Panc1 (cell line): ENCODE data around the gene PTGER4. TPM values are rescaled to one million over a fixed set of nuclear protein-coding genes. Genes with fewer than 3 reads are reported as not detected.

Experiments used
- ATAC-seq: fragments of 200-7000 bp; cut with Tn5 transposase; 2 replicates; pipeline ENCODE4 v1.9.1; 2020; ENCODE audit warnings: mild to moderate bottlenecking, moderate library complexity
- BruUV-seq: library from RNA; stranded (reverse); fragments of 400-500 nt; replicated peaks from 2 replicates; lab custom pipeline; 2021; lab: Mats Ljungman, UMichigan
- CTCF ChIA-PET: fragments of 300-600 bp; sonication (Branson Sonifier 250); formaldehyde crosslinking; loops from one replicate; lab custom pipeline; 2022; ENCODE audit warnings: antibody characterized with exemption; lab: Charles Lee
- POLR2A ChIA-PET: fragments of 300-600 bp; sonication (Branson Sonifier 250); formaldehyde crosslinking; loops from one replicate; lab custom pipeline; 2022; ENCODE audit warnings: antibody characterized with exemption; lab: Charles Lee
- DNase-seq: peaks from one replicate; pipeline ENCODE4 v3.0.0-alpha.2; 2010; ENCODE audit warnings: low read depth, low spot score
- H3K27ac ChIP-seq: 2 replicates; pipeline ENCODE4 v1.5.1; 2011; ENCODE audit warnings: mild to moderate bottlenecking, low read length, inconsistent platforms
- H3K27me3 ChIP-seq: fragments of 200-500 bp; sonication (Bioruptor generic); 2 replicates; pipeline ENCODE4 v1.6.0; 2014; ENCODE audit warnings: low read length, inconsistent platforms; ENCODE audit not compliant: control insufficient read depth, insufficient read depth
- H3K36me3 ChIP-seq: fragments of 200-500 bp; sonication (Bioruptor generic); 2 replicates; pipeline ENCODE4 v1.5.1; 2014; ENCODE audit warnings: inconsistent platforms, mild to moderate bottlenecking, low read length, moderate library complexity; ENCODE audit not compliant: control insufficient read depth, insufficient read depth
- H3K4me1 ChIP-seq: 2 replicates; pipeline ENCODE4 v1.5.1; 2011; ENCODE audit warnings: inconsistent platforms, mild to moderate bottlenecking, low read length, moderate library complexity; ENCODE audit not compliant: control insufficient read depth, insufficient read depth
- H3K4me3 ChIP-seq, 2 experiments: 2 replicates each; pipeline ENCODE4 v1.5.1; 2011 to 2012; ENCODE audit warnings: low read depth in 2 of 2, low read length in 2 of 2, mild to moderate bottlenecking in 2 of 2, inconsistent platforms in 1 of 2, moderate library complexity in 1 of 2
- H3K9me3 ChIP-seq: fragments of 200-500 bp; sonication (Bioruptor generic); 2 replicates; pipeline ENCODE4 v1.5.1; 2014; ENCODE audit warnings: low read depth, mild to moderate bottlenecking, inconsistent platforms, low read length, moderate library complexity; ENCODE audit not compliant: control insufficient read depth, insufficient read depth
- CTCF ChIP-seq: fragments of 450-650 bp; IDR thresholded peaks from 2 replicates; pipeline ENCODE4 v1.5.1; 2017; ENCODE audit warnings: mild to moderate bottlenecking
- POLR2AphosphoS5 ChIP-seq: IDR thresholded peaks from 2 replicates; pipeline ENCODE4 v1.6.1; 2012; ENCODE audit warnings: mild to moderate bottlenecking, low read depth, low read length, moderate library complexity
- REST ChIP-seq, 2 experiments: IDR thresholded peaks; 2 replicates each; pipeline ENCODE4 v1.6.1; 2011 to 2012; ENCODE audit warnings: low read depth in 2 of 2, control low read depth in 1 of 2, low read length in 1 of 2, mild to moderate bottlenecking in 1 of 2, moderate library complexity in 1 of 2; ENCODE audit not compliant: insufficient read depth in 1 of 2
- SIN3A ChIP-seq: IDR thresholded peaks from 2 replicates; pipeline ENCODE4 v1.6.1; 2012; ENCODE audit warnings: low read depth, mild to moderate bottlenecking, low read length, moderate library complexity, borderline replicate concordance; ENCODE audit not compliant: insufficient read depth
- TCF7L2 ChIP-seq: IDR thresholded peaks from 2 replicates; pipeline ENCODE4 v1.6.1; 2011; ENCODE audit warnings: mild to moderate bottlenecking, low read depth, low read length, inconsistent platforms
- in situ Hi-C: cut with HindIII; loops from 2 replicates; pipeline ENCODE4 v1.10.0; 2016; ENCODE audit warnings: low sequenced_read_pairs, low pct_unique_long_range_greater_than_20kb
- intact Hi-C: fragments of 100-400 bp; cut with micrococcal nuclease; formaldehyde crosslinking; loops from one replicate; pipeline ENCODE4 v1.10.0; 2022; ENCODE audit not compliant: unreplicated experiment
- total RNA-seq: library from RNA; stranded (reverse); gene quantifications from one replicate; pipeline ENCODE4 v1.2.1, GENCODE V29; 2021; ENCODE audit not compliant: unreplicated experiment

Gene PTGER4
- total RNA-seq, 1 experiment from 2014 or later = 20.0 TPM

- no peaks in the 10 kb centered on the region; the same call in 1 of the 2 replicates for H3K9me3 ChIP-seq
- TF ChIP-seq SIN3A = no peak
- TF ChIP-seq TCF7L2 = no peak
- TF ChIP-seq POLR2AphosphoS5 = no peak
- TF ChIP-seq REST (IDR thresholded peaks at IDR 0.05; ENCODE audit: insufficient read depth in 1 of 2, low read depth in 2 of 2, low read length in 1 of 2) = no peak
- no peak for TF ChIP-seq CTCF
- ATAC-seq (no peak), DNase-seq (no peak)
- ChIA-PET CTCF (no interaction called here), POLR2A (no interaction called here)
- no peaks in the 10 kb centered on the region for H3K4me1 ChIP-seq
- BruUV-seq = no TSS peak
- no peaks in the 10 kb centered on the region for H3K27me3 ChIP-seq
- H3K27ac ChIP-seq = no peak overlapping the region
- in situ Hi-C loops (no loop called here), intact Hi-C loops (loop anchor here (5.0 to 10.0 kb wide), 4 partner anchors 48 to 1151 kb away; no protein-coding TSS in a partner anchor)
- H3K4me3 ChIP-seq = no peak overlapping the region
- no peaks in the 10 kb centered on the region for H3K36me3 ChIP-seq
These were observed 55.9 kb downstream of the PTGER4 start for GRCh38 chr5:40735609-40736008.

DNA sequence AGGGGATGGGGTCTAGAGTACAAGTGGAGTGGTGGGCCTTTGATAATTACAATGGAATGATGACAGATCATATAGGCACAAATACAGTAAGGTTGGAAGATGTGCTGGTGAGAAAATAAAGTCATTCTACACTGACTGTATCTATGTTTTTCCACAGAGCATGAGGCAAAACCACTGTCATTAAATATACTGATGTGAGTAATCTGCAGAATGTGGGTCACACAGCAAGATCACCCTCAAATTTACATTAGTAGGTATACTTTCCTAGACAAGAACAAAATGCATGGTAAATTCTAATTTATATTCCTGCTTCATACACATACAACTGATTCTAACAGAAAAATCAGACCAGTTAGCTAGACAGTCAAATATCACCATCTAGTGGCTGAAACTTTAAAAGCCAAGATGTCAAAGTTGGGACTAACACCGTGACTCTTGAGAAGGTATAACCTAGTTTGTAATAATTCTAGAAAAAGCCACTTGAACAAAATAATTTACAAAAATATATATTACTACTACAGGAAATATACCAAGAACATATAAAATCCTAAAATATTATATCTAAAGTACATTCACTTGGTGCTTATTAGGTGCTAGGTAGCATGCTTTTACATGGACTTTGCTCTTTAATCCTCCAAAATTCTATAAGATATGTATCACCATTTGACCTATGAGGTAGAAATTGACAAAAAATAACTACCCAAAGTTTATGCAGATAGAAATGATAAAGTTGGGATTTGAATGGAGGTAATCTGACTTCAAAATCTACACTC, 56.6 kb downstream of the PTGER4 start:
- CTCF ChIA-PET = interaction anchor here (0.5 kb wide), 1 partner anchor 813 kb away, joined by 3 read pairs; no protein-coding TSS in a partner anchor

More for the DNA sequence above, 56.6 kb downstream of the PTGER4 start:
- in situ Hi-C loops (no loop called here), intact Hi-C loops (loop anchor here (5.0 to 10.0 kb wide), 4 partner anchors 49 to 1151 kb away; no protein-coding TSS in a partner anchor)
- DNase-seq = peak; percentile 80
- Histone ChIP-seq H3K4me1 (no peaks in the 10 kb centered on the region), H3K4me3 (no peak overlapping the region), H3K27ac (no peak overlapping the region), H3K36me3 (no peaks in the 10 kb centered on the region), H3K9me3 (no peaks in the 10 kb centered on the region; the same call in 1 of the 2 replicates), H3K27me3 (no peaks in the 10 kb centered on the region)
- POLR2A ChIA-PET = no interaction called here
- no TSS peak for BruUV-seq
- ATAC-seq = peak; percentile 84
- TF ChIP-seq TCF7L2 = no peak
- TF ChIP-seq CTCF = peak; percentile 78; the same call in 1 of the 2 replicates
